Activated CD8-positive, alpha-beta memory T cell treated with anti-CD3 and anti-CD28 coated beads, Interleukin-2, amount 50 U/mL, for 24 hours (primary cell): ENCODE results near the gene EFNA3.

ENCODE experiments used
- DNase-seq: peaks from one replicate; pipeline ENCODE4 v3.0.0-alpha.2; 2020; ENCODE audit errors: extremely low read depth

EFNA3 gene

GRCh38 chr1:155048449-155049334 is 29.9 kb upstream of the EFNA3 start:
- DNase-seq = no peak

DNA sequence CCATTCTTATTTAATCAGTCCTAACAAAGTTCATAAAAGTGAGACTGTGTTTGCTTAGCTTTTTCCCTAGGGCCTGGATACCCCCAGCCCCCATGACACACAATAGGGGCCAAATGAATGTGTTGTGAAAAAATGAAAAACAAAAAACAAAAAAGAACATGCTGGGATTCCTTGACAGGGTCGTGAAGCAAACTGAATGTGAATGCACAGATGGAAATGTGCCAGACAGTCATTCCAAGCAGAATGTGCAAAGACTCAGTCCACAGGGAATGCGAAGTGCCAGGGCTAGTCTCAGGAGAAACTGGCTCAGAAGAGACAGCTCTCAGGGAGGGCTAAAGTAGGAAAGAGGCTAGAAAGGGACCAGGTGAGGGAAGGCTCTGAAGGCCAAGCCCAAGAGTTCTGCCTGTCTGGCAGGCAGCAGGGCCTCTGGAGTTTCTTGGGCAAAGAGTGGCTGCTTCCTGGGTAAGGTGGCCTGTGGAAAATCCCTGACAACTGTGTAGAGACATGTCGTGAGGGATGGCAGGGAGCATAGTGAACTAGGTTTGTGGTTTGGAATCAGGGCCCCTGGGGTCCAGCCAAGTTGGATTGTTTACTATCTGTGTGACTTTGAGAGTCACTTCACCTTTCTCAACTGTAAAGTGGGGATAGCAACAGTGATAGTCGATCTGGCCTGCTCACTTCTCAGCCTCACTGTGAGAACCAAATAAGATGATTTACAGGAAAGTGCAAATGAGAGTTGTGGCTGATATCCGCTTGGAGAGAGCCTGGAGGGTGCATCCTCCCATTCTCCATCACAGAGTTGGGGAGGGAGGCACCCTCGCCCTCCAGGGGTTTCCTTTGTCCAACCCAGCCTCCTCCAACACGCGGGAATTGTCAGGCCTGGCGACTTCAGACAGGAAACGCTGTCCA is 28.7 kb upstream of the EFNA3 start:
- no peak for DNase-seq

DNA sequence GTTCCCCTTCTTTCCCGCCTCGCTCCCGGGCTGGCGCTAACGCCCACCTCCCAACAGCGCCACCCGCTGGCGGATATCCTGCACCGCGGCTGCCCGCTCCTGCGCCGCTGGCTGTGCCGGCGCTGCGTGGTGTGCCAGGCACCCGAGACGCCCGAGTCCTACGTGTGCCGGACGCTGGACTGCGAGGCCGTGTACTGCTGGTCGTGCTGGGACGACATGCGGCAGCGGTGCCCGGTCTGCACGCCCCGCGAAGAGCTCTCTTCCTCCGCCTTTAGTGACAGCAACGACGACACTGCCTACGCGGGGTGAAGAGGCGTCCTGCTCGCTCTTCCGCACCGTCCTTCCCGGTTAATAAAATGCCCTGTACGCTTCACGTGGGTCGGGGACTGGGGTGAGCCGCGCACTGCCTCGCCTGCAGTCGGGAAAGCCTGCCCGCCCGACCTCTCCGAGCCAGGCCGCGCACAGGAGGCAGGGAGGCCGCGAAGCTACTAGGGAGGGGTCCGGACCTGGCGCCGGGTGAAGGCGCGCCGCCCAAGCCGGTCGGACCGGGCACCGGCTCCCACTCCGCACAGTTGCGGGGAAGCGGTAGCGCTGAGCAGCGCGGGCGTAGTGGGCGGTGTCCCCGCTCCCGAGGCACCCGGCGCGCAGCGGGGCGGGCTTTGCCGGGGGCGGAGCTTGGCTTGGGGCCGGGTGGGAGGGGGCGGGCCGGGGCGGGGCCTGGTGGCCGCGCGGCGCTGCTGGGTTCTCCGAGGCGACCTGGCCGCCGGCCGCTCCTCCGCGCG is 27.9 kb upstream of the EFNA3 start, which contains the start of gene ADAM15:
Gene ADAM15 (plus strand): TSS at position 757 of the 782 bp plus-strand sequence. CDS start 71 bp downstream, outside the sequence.
- peak; percentile 36 for DNase-seq

- no peak for DNase-seq
These were observed 27.3 kb upstream of the EFNA3 start for GRCh38 chr1:155051342-155051776.

GRCh38 chr1:155051777-155052398 is 26.7 kb upstream of the EFNA3 start:
- no peak for DNase-seq

DNA sequence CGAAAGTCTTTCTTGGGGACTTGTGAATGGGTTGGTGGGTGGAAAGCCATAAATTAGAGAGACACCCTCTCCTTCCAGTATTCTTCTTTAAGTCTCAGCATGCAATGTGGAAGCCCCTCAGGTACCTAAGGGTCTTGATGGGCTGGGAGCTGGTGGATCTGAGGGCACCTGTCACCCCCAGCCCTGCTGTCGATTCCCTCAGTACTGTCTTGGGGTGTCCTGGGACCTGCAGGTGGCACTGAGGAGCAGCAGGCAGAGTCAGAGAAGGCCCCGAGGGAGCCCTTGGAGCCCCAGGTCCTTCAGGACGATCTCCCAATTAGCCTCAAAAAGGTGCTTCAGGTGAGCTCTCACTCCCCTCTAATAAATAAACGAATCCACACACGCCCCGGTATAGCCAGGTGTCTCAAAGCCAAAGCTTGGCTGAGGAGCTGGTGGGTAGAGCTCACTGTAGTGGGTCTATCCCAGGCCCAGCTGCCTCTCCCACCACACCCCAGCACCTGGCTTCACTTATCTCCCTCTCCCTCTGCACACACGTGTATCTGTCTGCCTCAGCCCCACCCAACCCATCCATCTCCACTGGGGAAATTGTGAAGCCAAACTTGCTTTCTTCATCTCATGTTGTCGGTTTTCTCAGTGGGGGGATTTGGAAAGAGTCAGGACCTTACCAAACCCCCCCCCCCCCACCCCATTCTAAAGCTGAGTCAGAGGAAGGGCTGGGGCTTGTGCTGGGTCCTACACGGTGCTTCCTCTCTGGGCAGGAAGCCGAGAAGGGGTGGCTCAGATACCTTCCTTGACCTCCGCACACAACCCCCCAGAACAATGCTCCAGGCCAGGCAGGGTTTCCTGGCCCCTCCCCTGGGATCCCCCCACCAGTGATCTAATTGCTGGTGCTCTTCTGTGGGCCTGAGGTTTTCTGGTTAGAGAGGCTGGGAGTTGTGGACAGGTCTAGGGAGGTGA is 25.9 kb upstream of the EFNA3 start:
- no peak for DNase-seq

- DNase-seq = no peak
These were observed 25.0 kb upstream of the EFNA3 start for GRCh38 chr1:155053531-155054105.

GRCh38 chr1:155057104-155057503 is 21.5 kb upstream of the EFNA3 start:
- no peak for DNase-seq

- DNase-seq = no peak
These were observed 20.8 kb upstream of the EFNA3 start for GRCh38 chr1:155057788-155058211.

GRCh38 chr1:155060736-155061135 is 17.9 kb upstream of the EFNA3 start:
- no peak for DNase-seq

GRCh38 chr1:155061381-155062150 is 17.1 kb upstream of the EFNA3 start:
- peak; percentile 85 for DNase-seq

DNA sequence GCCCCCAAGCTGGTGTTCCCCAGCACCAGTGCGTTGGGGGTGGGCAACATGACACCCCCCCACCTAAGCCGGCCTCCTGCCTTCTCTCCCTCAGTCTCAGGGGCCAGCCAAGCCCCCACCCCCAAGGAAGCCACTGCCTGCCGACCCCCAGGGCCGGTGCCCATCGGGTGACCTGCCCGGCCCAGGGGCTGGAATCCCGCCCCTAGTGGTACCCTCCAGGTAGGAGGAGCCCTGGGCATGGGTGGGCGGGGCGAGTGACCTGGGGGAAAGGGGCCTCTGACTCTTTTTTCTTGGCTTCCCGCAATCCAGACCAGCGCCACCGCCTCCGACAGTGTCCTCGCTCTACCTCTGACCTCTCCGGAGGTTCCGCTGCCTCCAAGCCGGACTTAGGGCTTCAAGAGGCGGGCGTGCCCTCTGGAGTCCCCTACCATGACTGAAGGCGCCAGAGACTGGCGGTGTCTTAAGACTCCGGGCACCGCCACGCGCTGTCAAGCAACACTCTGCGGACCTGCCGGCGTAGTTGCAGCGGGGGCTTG is 16.4 kb upstream of the EFNA3 start:
- no peak for DNase-seq

DNA sequence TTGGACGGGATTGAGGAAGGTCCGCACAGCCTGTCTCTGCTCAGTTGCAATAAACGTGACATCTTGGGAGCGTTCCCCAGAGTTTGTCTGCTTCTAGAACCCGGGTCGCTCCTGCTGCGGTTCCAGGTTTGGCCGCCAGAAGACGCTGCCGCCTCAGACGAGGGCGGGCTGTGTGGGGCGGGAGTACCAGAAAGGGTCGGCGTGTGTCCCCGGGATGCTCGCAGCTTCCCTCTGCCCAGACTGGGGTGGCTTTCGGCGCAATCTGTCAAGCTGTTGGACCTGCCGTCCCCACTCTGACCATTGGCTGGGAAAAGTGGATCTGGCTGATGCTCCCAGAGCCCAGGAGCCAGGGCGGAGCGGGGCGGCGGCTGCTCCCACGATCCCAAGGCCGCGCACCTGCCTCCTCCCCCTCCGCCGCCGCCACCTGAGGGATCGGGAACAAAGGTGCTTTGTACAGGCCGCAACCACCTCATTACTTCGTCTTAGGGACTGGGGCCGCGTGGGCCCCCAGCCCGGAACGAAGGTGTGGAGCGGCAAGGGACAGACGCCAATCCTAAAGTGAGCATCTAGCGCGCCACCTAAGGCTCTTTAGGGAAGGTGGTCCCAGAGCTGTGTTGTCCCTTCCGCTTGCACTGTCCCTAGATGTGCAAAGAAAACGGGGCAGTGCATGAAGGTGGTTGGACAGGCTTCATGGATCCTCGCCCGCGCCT is 15.8 kb upstream of the EFNA3 start:
- peak; percentile 37 for DNase-seq

GRCh38 chr1:155063550-155064110 is 15.0 kb upstream of the EFNA3 start, which contains the start of gene EFNA4:
Gene EFNA4 (plus strand): TSS chr1:155063740. CDS start chr1:155063824, 84 bp downstream.
- peak; percentile 62 for DNase-seq

GRCh38 chr1:155064111-155064831 is 14.4 kb upstream of the EFNA3 start:
- no peak for DNase-seq

DNA sequence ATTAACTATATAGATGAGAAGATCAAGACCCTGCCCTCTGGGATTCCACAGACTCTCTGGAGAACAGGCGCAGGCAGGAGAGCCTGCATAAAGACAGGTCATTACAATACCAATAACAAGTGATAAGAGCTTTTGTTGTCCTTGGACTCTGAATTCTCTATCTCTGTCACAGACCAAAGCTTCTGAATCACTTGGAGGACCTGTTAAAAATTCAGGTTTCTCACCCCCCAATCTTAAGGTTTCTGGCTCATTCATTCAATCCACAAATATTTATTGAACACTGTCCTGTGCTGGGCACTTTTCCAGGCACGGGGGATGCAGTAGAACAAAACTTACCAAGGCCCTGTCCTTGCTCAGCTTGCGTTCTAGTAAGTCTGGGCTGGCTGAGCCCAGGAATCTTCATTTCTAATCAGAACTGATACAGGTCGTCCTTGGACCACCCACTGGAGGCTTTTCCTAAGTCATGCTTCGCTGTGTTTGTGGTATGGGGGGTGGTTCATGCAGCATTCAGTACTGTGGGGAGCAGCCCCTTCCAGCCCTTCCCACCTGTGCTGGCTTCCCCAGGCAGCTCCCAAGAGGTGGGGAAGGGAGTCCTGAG is 13.7 kb upstream of the EFNA3 start:
- DNase-seq = no peak
